ENCODE data around the gene POLG. TPM values are rescaled to one million over a fixed set of nuclear protein-coding genes. Genes with fewer than 3 reads are reported as not detected.
A peak's percentile ranks its signal among the peaks of the same experiment; 100 is the strongest.

Gene POLG
- total RNA-seq, 2 experiments from 2014 or later: 93.0 to 96.5 TPM

GRCh38 chr15:89341316-89342005, 6.8 kb upstream of the POLG start:
- CTCF ChIA-PET: interaction anchor here (6.9 kb wide), 1 partner anchor 17 kb away, joined by 50 read pairs; no protein-coding TSS in a partner anchor
- peaks cover 4% of the 10 kb centered on the region for H3K27me3 Mint-ChIP-seq (ENCODE audit: low read depth)
- H3K4me1 Mint-ChIP-seq (ENCODE audit: low read depth): peaks cover 5% of the 10 kb centered on the region
- no peaks in the 10 kb centered on the region for H3K36me3 Mint-ChIP-seq (ENCODE audit: low read depth)
- H3K9me3 Mint-ChIP-seq: no peaks in the 10 kb centered on the region
- DNase-seq: no peak
- intact Hi-C loops (cut with micrococcal nuclease): no loop called here
- no peak overlapping the region for H3K27ac Mint-ChIP-seq
- H3K4me3 Mint-ChIP-seq: no peak overlapping the region

- Mint-ChIP-seq H3K27me3 (ENCODE audit: low read depth) (peaks cover 4% of the 10 kb centered on the region), H3K36me3 (ENCODE audit: low read depth) (no peaks in the 10 kb centered on the region), H3K4me1 (ENCODE audit: low read depth) (peaks cover 10% of the 10 kb centered on the region), H3K4me3 (no peak overlapping the region), H3K9me3 (no peaks in the 10 kb centered on the region), H3K27ac (no peak overlapping the region)
- CTCF ChIA-PET: interaction anchor here (0.7 to 6.9 kb wide), 2 partner anchors 18 to 27 kb away, joined by 3 to 50 read pairs; no protein-coding TSS in a partner anchor
- intact Hi-C loops (cut with micrococcal nuclease): no loop called here
- DNase-seq: no peak
These were observed 5.9 kb upstream of the POLG start for GRCh38 chr15:89340573-89340972.

GRCh38 chr15:89338036-89338435, 3.4 kb upstream of the POLG start:
- H3K4me3 Mint-ChIP-seq: no peak overlapping the region
- intact Hi-C loops (cut with micrococcal nuclease): loop anchor here (10.0 kb wide), 1 partner anchor 557 kb away; the partner anchor contains the start of gene AP3S2
- DNase-seq: peak; percentile 34
- peaks cover 6% of the 10 kb centered on the region for H3K36me3 Mint-ChIP-seq (ENCODE audit: low read depth)
- no peaks in the 10 kb centered on the region for H3K9me3 Mint-ChIP-seq
- no peak overlapping the region for H3K27ac Mint-ChIP-seq
- CTCF ChIA-PET: interaction anchor here (0.6 to 2.0 kb wide), 3 partner anchors 20 to 131 kb away, joined by 3 to 10 read pairs (median 3); no protein-coding TSS in a partner anchor
- H3K27me3 Mint-ChIP-seq (ENCODE audit: low read depth): peaks cover 3% of the 10 kb centered on the region
- peaks cover 20% of the 10 kb centered on the region for H3K4me1 Mint-ChIP-seq (ENCODE audit: low read depth)

- H3K4me1 Mint-ChIP-seq (ENCODE audit: low read depth): peaks cover 44% of the 10 kb centered on the region
- intact Hi-C loops (cut with micrococcal nuclease): loop anchor here (1.0 to 10.0 kb wide), 5 partner anchors 128 to 559 kb away; partner anchors contain the start of genes ABHD2, AP3S2, HAPLN3 and TICRR
- peak; percentile 53 for DNase-seq
- CTCF ChIA-PET: interaction anchor here (0.9 to 1.8 kb wide), 3 partner anchors 23 to 157 kb away, joined by 3 to 4 read pairs (median 3); no protein-coding TSS in a partner anchor
- H3K27ac Mint-ChIP-seq: peak overlapping the region; percentile 94
- H3K4me3 Mint-ChIP-seq: peak overlapping the region; percentile 90
- H3K9me3 Mint-ChIP-seq: no peaks in the 10 kb centered on the region
- peaks cover 3% of the 10 kb centered on the region for H3K27me3 Mint-ChIP-seq (ENCODE audit: low read depth)
- H3K36me3 Mint-ChIP-seq (ENCODE audit: low read depth): peaks cover 28% of the 10 kb centered on the region
These were observed 846 bp upstream of the POLG start for GRCh38 chr15:89335298-89336041.

GRCh38 chr15:89333959-89334509, 590 bp downstream of the POLG start:
- Mint-ChIP-seq H3K36me3 (ENCODE audit: low read depth) (peaks cover 42% of the 10 kb centered on the region), H3K4me1 (ENCODE audit: low read depth) (peaks cover 59% of the 10 kb centered on the region), H3K4me3 (peak overlapping the region; percentile 79), H3K27ac (peak overlapping the region; percentile 73), H3K27me3 (ENCODE audit: low read depth) (peaks cover 3% of the 10 kb centered on the region), H3K9me3 (no peaks in the 10 kb centered on the region)
- DNase-seq: no peak
- intact Hi-C loops (cut with micrococcal nuclease): loop anchor here (1.0 to 10.0 kb wide), 3 partner anchors 90 to 561 kb away; partner anchors contain the start of genes AP3S2 and HAPLN3
- CTCF ChIA-PET: interaction anchor here (0.9 to 1.8 kb wide), 3 partner anchors 9 to 156 kb away, joined by 3 to 4 read pairs (median 3); no protein-coding TSS in a partner anchor

- peaks cover 3% of the 10 kb centered on the region for H3K27me3 Mint-ChIP-seq (ENCODE audit: low read depth)
- peak overlapping the region; percentile 73 for H3K27ac Mint-ChIP-seq
- DNase-seq: no peak
- H3K36me3 Mint-ChIP-seq (ENCODE audit: low read depth): peaks cover 44% of the 10 kb centered on the region
- CTCF ChIA-PET: interaction anchor here (0.5 to 1.8 kb wide), 6 partner anchors 8 to 127 kb away, joined by 3 to 5 read pairs (median 4); no protein-coding TSS in a partner anchor
- peaks cover 61% of the 10 kb centered on the region for H3K4me1 Mint-ChIP-seq (ENCODE audit: low read depth)
- peak overlapping the region; percentile 79 for H3K4me3 Mint-ChIP-seq
- intact Hi-C loops (cut with micrococcal nuclease): loop anchor here (10.0 kb wide), 1 partner anchor 562 kb away; the partner anchor contains the start of gene AP3S2
- H3K9me3 Mint-ChIP-seq: no peaks in the 10 kb centered on the region
These were observed 1.4 kb downstream of the POLG start for GRCh38 chr15:89333011-89333860.

GRCh38 chr15:89332446-89332845, 2.2 kb downstream of the POLG start:
- Mint-ChIP-seq H3K9me3 (no peaks in the 10 kb centered on the region), H3K27me3 (ENCODE audit: low read depth) (peaks cover 3% of the 10 kb centered on the region), H3K27ac (peak overlapping the region; percentile 48), H3K4me3 (peak overlapping the region; percentile 61), H3K36me3 (ENCODE audit: low read depth) (peaks cover 46% of the 10 kb centered on the region), H3K4me1 (ENCODE audit: low read depth) (peaks cover 59% of the 10 kb centered on the region)
- CTCF ChIA-PET: interaction anchor here (0.5 to 1.4 kb wide), 5 partner anchors 10 to 126 kb away, joined by 3 to 5 read pairs (median 3); no protein-coding TSS in a partner anchor
- intact Hi-C loops (cut with micrococcal nuclease): loop anchor here (10.0 kb wide), 1 partner anchor 562 kb away; the partner anchor contains the start of gene AP3S2
- no peak for DNase-seq

GRCh38 chr15:89330881-89331595, 3.6 kb downstream of the POLG start:
- intact Hi-C loops (cut with micrococcal nuclease): loop anchor here (10.0 kb wide), 1 partner anchor 564 kb away; the partner anchor contains the start of gene AP3S2
- CTCF ChIA-PET: interaction anchor here (0.7 to 1.5 kb wide), 4 partner anchors 12 to 124 kb away, joined by 3 to 4 read pairs (median 3); no protein-coding TSS in a partner anchor
- no peak overlapping the region for H3K4me3 Mint-ChIP-seq
- peaks cover 3% of the 10 kb centered on the region for H3K27me3 Mint-ChIP-seq (ENCODE audit: low read depth)
- DNase-seq: no peak
- no peaks in the 10 kb centered on the region for H3K9me3 Mint-ChIP-seq
- peaks cover 59% of the 10 kb centered on the region for H3K4me1 Mint-ChIP-seq (ENCODE audit: low read depth)
- H3K36me3 Mint-ChIP-seq (ENCODE audit: low read depth): peaks cover 56% of the 10 kb centered on the region
- peak overlapping the region; percentile 28 for H3K27ac Mint-ChIP-seq

GRCh38 chr15:89330119-89330518, 4.5 kb downstream of the POLG start:
- no peak for DNase-seq
- peaks cover 3% of the 10 kb centered on the region for H3K27me3 Mint-ChIP-seq (ENCODE audit: low read depth)
- H3K4me1 Mint-ChIP-seq (ENCODE audit: low read depth): peaks cover 51% of the 10 kb centered on the region
- H3K27ac Mint-ChIP-seq: peak overlapping the region; percentile 80
- intact Hi-C loops (cut with micrococcal nuclease): loop anchor here (10.0 kb wide), 1 partner anchor 565 kb away; the partner anchor contains the start of gene AP3S2
- CTCF ChIA-PET: interaction anchor here (1.3 kb wide), 1 partner anchor 123 kb away, joined by 4 read pairs; no protein-coding TSS in a partner anchor
- H3K9me3 Mint-ChIP-seq: no peaks in the 10 kb centered on the region
- no peak overlapping the region for H3K4me3 Mint-ChIP-seq
- peaks cover 59% of the 10 kb centered on the region for H3K36me3 Mint-ChIP-seq (ENCODE audit: low read depth)

- DNase-seq: peak; percentile 61
- intact Hi-C loops (cut with micrococcal nuclease): loop anchor here (10.0 kb wide), 1 partner anchor 565 kb away; the partner anchor contains the start of gene AP3S2
- Mint-ChIP-seq H3K27me3 (ENCODE audit: low read depth) (no peaks in the 10 kb centered on the region), H3K36me3 (ENCODE audit: low read depth) (peaks cover 60% of the 10 kb centered on the region), H3K9me3 (no peaks in the 10 kb centered on the region), H3K27ac (peak overlapping the region; percentile 80), H3K4me1 (ENCODE audit: low read depth) (peaks cover 47% of the 10 kb centered on the region), H3K4me3 (peak overlapping the region; percentile 8)
- CTCF ChIA-PET: interaction anchor here (0.6 to 3.1 kb wide), 3 partner anchors 85 to 859 kb away, joined by 3 to 12 read pairs (median 4); no protein-coding TSS in a partner anchor
These were observed 5.1 kb downstream of the POLG start for GRCh38 chr15:89329329-89330084.

All from activated naive CD4-positive, alpha-beta T cell treated with anti-CD3 and anti-CD28 coated beads for 36 hours (primary cell).